Measurements from ENCODE around the gene DGLUCY. TPM values are rescaled to one million over a fixed set of nuclear protein-coding genes. Genes with fewer than 3 reads are reported as not detected.
"Not testable (repeated sequence)": the region's sequence is repeated elsewhere in the genome, so short reads cannot be mapped to it uniquely, and the experiment has no call there.

Gene DGLUCY
- polyA plus RNA-seq, 12 donors, result 21.4 to 54.9 (median 26.8) TPM; not detected in 1

- DNase-seq, result no peak
Measured at GRCh38 chr14:91100102-91100501, 13.8 kb upstream of the DGLUCY start.

- no peak for DNase-seq
Measured at GRCh38 chr14:91103116-91103515, 10.8 kb upstream of the DGLUCY start.

- no peak for DNase-seq
Measured at GRCh38 chr14:91108941-91109611, 4.8 kb upstream of the DGLUCY start.

GRCh38 chr14:91111443-91111842 is 2.4 kb upstream of the DGLUCY start:
- DNase-seq, result no peak

GRCh38 chr14:91112194-91112593 is 1.7 kb upstream of the DGLUCY start:
- no peak for DNase-seq

GRCh38 chr14:91114079-91115065 is 499 bp downstream of the DGLUCY start:
- DNase-seq, result peak; percentile 67

- no peak for DNase-seq
Measured at GRCh38 chr14:91115986-91116770, 2.3 kb downstream of the DGLUCY start.

- no peak for DNase-seq
Measured at GRCh38 chr14:91116913-91117588, 3.2 kb downstream of the DGLUCY start.

GRCh38 chr14:91117960-91118359 is 4.1 kb downstream of the DGLUCY start:
- DNase-seq, result no peak

- DNase-seq, result no peak
Measured at GRCh38 chr14:91118511-91119068, 4.7 kb downstream of the DGLUCY start.

GRCh38 chr14:91119556-91120311 is 5.9 kb downstream of the DGLUCY start:
- DNase-seq, result no peak

GRCh38 chr14:91123201-91123600 is 9.3 kb downstream of the DGLUCY start:
- no peak for DNase-seq

- not testable (repeated sequence) for DNase-seq
Measured at GRCh38 chr14:91124406-91125270, 10.8 kb downstream of the DGLUCY start.

GRCh38 chr14:91125271-91125660 is 11.4 kb downstream of the DGLUCY start:
- DNase-seq, result no peak

- DNase-seq, result no peak
Measured at GRCh38 chr14:91125801-91126200, 11.9 kb downstream of the DGLUCY start.

- DNase-seq, result no peak
Measured at GRCh38 chr14:91126761-91127160, 12.9 kb downstream of the DGLUCY start.

GRCh38 chr14:91127401-91127801 is 13.5 kb downstream of the DGLUCY start:
- no peak for DNase-seq

GRCh38 chr14:91127924-91128323 is 14.1 kb downstream of the DGLUCY start:
- DNase-seq, result no peak

GRCh38 chr14:91128699-91129098 is 14.8 kb downstream of the DGLUCY start:
- no peak for DNase-seq
